K562 treated with DMSO at 1 percent for 24 hours (cell line): ENCODE measurements around the gene HNRNPA3. TPM values are rescaled to one million over a fixed set of nuclear protein-coding genes. Genes with fewer than 3 reads are reported as not detected.

Experiments
- total RNA-seq: library from RNA; unstranded; fragments of 300-600 nt; gene quantifications from 2 replicates; pipeline ENCODE4 v1.2.3, GENCODE V29; 2022; ENCODE audit warnings: low read depth; ENCODE audit not compliant: insufficient read depth

Gene HNRNPA3
- 141 and 174 TPM in 2 replicates for total RNA-seq

GRCh38 chr2:177212106-177212890 is at the start of gene HNRNPA3:
Gene HNRNPA3, plus strand, starts transcription at chr2:177212794. Its CDS starts 6 bp downstream, at chr2:177212800.

GRCh38 chr2:177264693-177265587 is 52.3 kb downstream of the HNRNPA3 start, which contains the start of gene NFE2L2:
Gene NFE2L2, minus strand, starts transcription at chr2:177264727. Its CDS starts 151 bp downstream, at chr2:177264576.

Other genes with a start within 250 kb of the HNRNPA3 start
- gene NFE2L2, start 51.9 kb downstream of the HNRNPA3 start, total RNA-seq = 46.4 and 50.1 TPM in 2 replicates
- gene AGPS, start 180.0 kb downstream of the HNRNPA3 start, total RNA-seq = 28.7 and 31.5 TPM in 2 replicates